HG03378 (cell line): ENCODE results near the gene STYXL1.
"Not testable (repeated sequence)": the region's sequence is repeated elsewhere in the genome, so short reads cannot be mapped to it uniquely, and the experiment has no call there.

ENCODE experiments used
- ATAC-seq: cut with Tn5 transposase; IDR thresholded peaks from one replicate; pipeline ENCODE4 v1.9.1; 2021; ENCODE audit warnings: mild to moderate bottlenecking, moderate library complexity; ENCODE audit not compliant: unreplicated experiment

Gene STYXL1, protein sequence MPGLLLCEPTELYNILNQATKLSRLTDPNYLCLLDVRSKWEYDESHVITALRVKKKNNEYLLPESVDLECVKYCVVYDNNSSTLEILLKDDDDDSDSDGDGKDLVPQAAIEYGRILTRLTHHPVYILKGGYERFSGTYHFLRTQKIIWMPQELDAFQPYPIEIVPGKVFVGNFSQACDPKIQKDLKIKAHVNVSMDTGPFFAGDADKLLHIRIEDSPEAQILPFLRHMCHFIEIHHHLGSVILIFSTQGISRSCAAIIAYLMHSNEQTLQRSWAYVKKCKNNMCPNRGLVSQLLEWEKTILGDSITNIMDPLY

GRCh38 chr7:76047811-76048667, at the start of gene STYXL1, which contains the start of gene MDH2:
Gene STYXL1 (minus strand): TSS chr7:76048000. CDS start chr7:76030523, 17,477 bp downstream.
Gene MDH2 (plus strand): TSS chr7:76048106. CDS start chr7:76048161, 55 bp downstream.
- peak; percentile 93 for ATAC-seq

- ATAC-seq, result no peak
Measured at GRCh38 chr7:76095908-76096307, 48.1 kb upstream of the STYXL1 start.

DNA sequence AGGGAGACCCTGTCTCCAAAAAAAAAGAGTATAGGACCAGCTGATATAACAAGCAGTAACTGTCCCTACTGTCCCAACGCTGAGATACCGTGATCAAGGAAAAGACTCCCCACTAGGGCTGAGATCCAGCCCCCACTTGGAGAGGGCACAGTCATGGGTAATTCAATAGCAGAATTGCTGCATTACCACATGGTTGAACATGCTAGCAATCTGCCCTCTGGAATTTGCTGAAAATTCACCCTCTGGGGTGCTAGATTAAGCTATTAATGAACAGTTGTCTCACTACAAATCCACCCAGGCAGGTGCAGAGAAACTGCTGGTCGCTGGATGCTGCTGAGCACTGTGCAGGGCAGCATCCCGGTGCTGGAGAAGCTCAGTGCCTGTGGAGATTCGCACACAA, 46.5 kb upstream of the STYXL1 start:
- not testable (repeated sequence) for ATAC-seq

DNA sequence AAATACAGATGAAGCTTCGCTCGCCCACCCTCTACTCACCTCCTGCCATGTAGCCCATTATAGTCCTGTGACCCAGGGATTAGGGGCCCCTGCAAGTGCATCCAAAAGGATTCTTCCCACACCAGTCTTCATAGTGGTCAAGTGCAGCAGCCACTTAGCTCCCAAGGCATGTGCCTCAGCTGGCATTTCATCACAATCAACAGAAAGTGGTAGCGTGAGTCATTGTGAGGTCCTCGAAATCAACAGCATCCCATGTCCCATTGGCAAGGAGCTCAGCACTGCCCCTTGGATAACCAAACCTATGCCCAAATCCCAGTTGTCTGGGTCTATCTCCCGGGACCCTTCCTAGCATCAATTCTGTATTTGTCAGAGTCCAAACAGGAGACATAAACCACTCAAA, 45.7 kb upstream of the STYXL1 start:
- ATAC-seq, result not testable (repeated sequence)

- no peak for ATAC-seq
Measured at GRCh38 chr7:76091506-76091905, 43.7 kb upstream of the STYXL1 start.

DNA sequence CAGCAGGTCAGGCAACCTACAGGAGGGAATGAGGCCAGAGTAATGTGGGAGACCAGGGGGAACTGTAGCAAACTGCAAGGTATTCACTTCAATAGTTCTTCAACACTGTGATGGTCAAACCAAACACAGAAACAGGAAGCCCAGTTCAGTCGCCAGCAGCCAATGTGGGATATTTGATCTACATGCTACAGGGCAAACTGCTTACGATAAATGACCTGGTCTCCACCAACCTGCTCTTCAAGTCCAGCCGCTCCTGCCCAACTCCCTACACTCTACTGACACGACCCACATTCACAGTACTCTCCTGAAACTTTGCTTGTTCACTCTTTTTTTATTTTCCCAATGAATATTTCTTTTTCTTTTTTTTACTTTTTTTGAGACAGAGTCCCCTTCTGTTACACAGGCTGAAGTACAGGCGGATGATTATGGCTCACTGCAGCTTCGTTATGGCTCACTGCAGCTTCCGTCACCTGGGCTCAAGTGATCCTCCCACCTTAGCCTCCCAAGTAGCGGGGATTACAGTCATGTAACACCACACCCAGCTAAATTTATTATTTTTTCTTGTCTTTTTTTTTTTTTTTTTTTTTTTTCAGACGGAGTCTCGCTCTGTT, 42.2 kb upstream of the STYXL1 start:
- ATAC-seq, result no peak

GRCh38 chr7:76087362-76087791, 39.6 kb upstream of the STYXL1 start:
- not testable (repeated sequence) for ATAC-seq

- ATAC-seq, result no peak
Measured at GRCh38 chr7:76086070-76086469, 38.3 kb upstream of the STYXL1 start.

- not testable (repeated sequence) for ATAC-seq
Measured at GRCh38 chr7:76084115-76084514, 36.3 kb upstream of the STYXL1 start.

- ATAC-seq, result no peak
Measured at GRCh38 chr7:76080204-76080603, 32.4 kb upstream of the STYXL1 start.

GRCh38 chr7:76077435-76077834, 29.6 kb upstream of the STYXL1 start:
- ATAC-seq, result no peak

- ATAC-seq, result no peak
Measured at GRCh38 chr7:76076995-76077394, 29.2 kb upstream of the STYXL1 start.

DNA sequence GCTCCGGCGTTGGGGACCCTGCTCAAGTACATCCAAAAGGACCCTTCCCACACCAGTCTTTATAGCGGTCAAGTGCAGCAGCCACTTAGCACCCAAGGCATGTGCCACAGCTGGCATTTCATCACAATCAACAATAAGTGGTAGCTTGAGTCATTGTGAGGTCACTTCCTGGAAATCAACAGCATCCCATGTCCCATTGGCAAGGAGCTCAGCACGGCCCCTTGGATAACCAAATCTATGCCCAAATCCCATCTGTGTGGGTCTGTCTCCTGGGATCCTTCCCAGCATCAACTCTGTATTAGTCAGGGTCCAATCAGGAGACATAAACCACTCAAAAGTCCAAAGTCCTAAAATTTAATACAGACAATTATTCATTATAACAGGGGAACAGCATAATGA, 27.2 kb upstream of the STYXL1 start:
- ATAC-seq, result no peak

GRCh38 chr7:76074306-76074971, 26.6 kb upstream of the STYXL1 start:
- no peak for ATAC-seq

DNA sequence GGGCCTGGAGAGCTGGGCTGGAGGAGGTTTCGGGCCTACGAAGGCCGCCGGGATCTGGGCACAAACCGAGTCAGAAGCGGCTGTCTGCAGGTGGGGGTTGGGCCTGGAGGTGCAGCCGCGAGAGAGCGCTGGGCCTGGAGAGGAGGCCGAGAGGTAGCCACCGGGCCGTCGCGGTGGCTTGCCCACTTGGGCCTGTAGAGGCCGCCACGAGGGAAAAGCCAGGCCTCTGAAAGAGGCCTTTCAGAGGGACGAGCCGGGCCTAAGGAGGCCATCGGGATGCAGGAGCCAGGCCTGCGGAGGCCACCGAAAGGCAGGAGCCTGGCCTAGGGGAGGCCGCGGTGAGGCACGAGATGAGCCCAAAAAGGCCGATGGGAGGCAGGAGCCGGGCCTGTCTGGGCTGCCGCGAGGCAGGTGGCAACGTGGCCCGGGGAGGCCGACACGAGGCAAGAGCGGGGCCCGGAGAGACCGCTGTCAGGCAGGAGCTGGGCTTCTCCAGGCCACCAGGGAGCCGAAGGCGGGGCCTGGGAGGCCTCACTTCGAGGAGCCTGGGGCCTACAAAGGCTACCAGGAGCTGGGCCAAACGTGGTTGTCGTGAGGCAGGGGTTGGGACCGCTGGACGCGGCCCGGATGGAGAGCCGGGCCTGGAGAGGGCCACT, 25.7 kb upstream of the STYXL1 start:
- no peak for ATAC-seq

- ATAC-seq, result no peak
Measured at GRCh38 chr7:76072243-76073148, 24.7 kb upstream of the STYXL1 start.

DNA sequence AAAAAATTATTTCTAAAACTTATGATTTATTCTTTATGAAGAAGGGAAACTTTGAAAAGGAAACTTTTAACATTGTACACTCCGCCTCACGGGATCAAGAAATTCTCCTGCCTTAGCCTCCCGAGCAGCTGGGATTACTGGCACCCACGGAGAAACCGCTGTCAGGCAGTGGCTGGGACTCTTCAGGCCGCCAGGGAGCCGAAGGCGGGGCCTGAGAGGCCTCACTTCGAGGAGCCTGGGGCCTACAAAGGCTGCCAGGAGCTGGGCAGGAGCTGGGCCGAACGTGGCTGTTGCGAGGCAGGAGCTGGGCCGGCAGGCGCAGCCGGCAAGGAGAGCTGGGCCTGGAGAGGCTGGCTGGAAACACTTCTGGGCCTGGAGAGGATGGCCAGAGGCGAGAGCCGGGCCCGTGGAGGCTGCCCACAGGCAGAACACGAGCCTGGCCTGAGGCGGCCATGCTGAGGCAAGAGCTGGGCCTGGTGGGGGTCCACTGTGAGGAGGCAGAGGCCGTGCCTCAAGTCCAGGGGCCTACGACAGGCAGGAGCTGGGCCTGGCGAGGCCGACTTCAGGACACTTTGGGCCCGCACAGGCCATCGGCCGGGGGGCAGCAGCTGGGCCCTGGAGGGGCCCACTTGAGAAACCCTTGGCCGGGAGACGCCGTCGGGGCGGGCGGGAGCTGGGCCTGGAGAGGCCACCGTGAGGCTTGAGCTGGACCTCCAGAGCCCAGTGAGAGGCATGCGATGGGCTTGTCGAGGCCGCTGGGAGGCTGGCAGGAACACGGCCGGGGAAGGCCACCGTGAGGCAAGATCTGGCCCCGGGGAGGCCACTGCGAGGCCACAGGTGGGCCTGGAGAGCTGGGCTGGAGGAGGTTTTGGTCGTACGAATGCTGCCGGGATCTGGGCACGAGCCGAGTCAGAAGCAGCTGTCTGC, 23.8 kb upstream of the STYXL1 start:
- ATAC-seq, result no peak

DNA sequence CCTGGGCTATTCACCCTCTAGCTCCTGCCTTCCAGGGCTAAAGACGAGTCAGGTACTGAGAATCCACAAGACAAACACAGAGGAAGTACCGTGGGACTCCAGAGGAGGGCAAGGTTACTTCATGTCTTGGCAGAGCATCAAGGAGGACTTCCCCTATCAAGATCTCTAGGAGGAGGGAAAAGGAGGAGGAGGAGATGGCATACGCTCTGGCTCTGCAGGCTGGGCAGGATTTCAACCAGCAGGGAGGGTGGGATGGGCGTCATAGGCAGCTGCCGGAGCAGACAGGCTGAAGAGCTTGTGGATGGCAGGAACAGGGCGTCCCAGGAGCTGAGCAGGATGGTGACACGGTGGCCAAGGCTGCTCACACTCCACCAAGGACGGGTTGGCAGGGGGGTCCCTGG, 21.4 kb upstream of the STYXL1 start:
- ATAC-seq, result no peak
